Body of pancreas (tissue), 4 donors: Measurements from ENCODE around the gene PIK3R5. TPM values are rescaled to one million over a fixed set of nuclear protein-coding genes. Genes with fewer than 3 reads are reported as not detected.

ENCODE experiments used
- ATAC-seq: fragments of 150-250 bp; one replicate; pipeline ENCODE4 v1.9.1; 2016
- DNase-seq, 4 donors: peaks; one replicate each; pipeline ENCODE4 v3.0.0-alpha.2; 2019
- H3K27ac ChIP-seq, 4 donors: fragments of 200-600 bp; sonication (generic); 1 replicate in 3 of 4; 2 replicates in 1 of 4; pipeline versions ENCODE4 v1.5.1 to v1.6.1; 2016 to 2019; ENCODE audit warnings: mild to moderate bottlenecking in 1 of 4, mixed read lengths in 1 of 4, moderate library complexity in 1 of 4
- H3K27me3 ChIP-seq, 2 donors: fragments of 200-600 bp; sonication (generic); one replicate each; pipeline ENCODE4 v1.6.0; 2016; ENCODE audit warnings: mild to moderate bottlenecking in 1 of 2
- H3K36me3 ChIP-seq, 2 donors: fragments of 200-600 bp; sonication (generic); replicated peaks in 1 of 2; 2 replicates each; pipeline ENCODE4 v1.5.1; 2016; ENCODE audit warnings: low read depth in 2 of 2; ENCODE audit not compliant: insufficient read depth in 1 of 2
- H3K4me1 ChIP-seq: fragments of 200-600 bp; sonication (generic); one replicate; pipeline ENCODE4 v1.6.0; 2016
- H3K4me3 ChIP-seq, 2 donors: fragments of 200-600 bp; sonication (generic); 1 replicate in 1 of 2; 2 replicates in 1 of 2; pipeline ENCODE4 v1.5.1; 2016 to 2019
- H3K9me3 ChIP-seq, 3 donors: fragments of 200-600 bp; sonication (generic); 1 replicate in 2 of 3; 2 replicates in 1 of 3; pipeline ENCODE4 v1.5.1; 2016
- POLR2A ChIP-seq, 3 donors: fragments of 450-650 bp; IDR thresholded peaks; one replicate each; pipeline ENCODE4 v1.6.1; 2016; ENCODE audit warnings: antibody characterized with exemption in 3 of 3, mild to moderate bottlenecking in 2 of 3
- WGBS, 2 donors: methylation state at CpG; one replicate each; pipeline ENCODE4 v1.1.5; 2017; 5-methylcytosine and 5-hydroxymethylcytosine counted together
- intact Hi-C: fragments of 100-400 bp; cut with DNase I; formaldehyde crosslinking; loops from one replicate; pipeline ENCODE4 v1.15.1; 2023
- total RNA-seq, 2 donors: library from RNA; depleted of rRNA; stranded (reverse); fragments of >200 nt; gene quantifications; one replicate each; pipeline ENCODE4 v1.1.0, GENCODE V29; 2016
- TF ChIP-seq, protein P1 (sequence below), 7 experiments: fragments of 450-650 bp in 4 of 7; fragments of 200-600 bp in 3 of 7; sonication (generic) in 3 of 7; IDR thresholded peaks; one replicate each; pipeline ENCODE4 v1.5.1; 2016 to 2019; ENCODE audit warnings: antibody characterized with exemption in 7 of 7

Gene PIK3R5
- total RNA-seq, 2 donors from 2014 or later: 4.6 to 4.7 TPM

DNA sequence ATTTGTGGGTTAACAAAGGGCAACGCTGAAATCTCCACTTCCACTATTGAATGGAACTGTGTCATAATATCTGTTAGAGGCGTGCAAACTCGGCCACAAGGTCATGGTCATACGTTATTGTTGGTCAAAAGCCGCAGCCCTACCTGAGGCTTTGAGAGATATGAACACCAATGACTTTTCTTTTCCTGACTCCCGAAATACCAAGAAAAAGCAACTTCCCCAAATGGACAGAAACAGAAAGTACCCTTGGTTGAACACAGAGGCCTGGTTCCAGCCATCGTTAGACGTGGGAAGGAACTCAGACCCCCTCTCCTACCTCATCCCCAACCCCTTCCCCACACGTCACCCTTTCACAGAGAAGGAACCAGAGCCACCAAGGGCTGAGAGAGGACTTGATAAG lies 1.4 kb upstream of the PIK3R5 start:
- WGBS, 2 donors: 60 to 73% methylated on average over 9 of the region's 9 CpGs
- Histone ChIP-seq H3K4me1 (peaks cover 9% of the 10 kb centered on the region), H3K27ac (peak overlapping the region in 1 of 4 donors; percentile 83), H3K4me3 (no peak overlapping the region), H3K9me3 (no peaks in the 10 kb centered on the region), H3K27me3 (peaks cover 0 to 10% of the 10 kb centered on the region in 2 donors), H3K36me3 (no peaks in the 10 kb centered on the region)
- peak in 1 of 4 donors; percentile 49 for DNase-seq
- TF ChIP-seq, protein P1, sequence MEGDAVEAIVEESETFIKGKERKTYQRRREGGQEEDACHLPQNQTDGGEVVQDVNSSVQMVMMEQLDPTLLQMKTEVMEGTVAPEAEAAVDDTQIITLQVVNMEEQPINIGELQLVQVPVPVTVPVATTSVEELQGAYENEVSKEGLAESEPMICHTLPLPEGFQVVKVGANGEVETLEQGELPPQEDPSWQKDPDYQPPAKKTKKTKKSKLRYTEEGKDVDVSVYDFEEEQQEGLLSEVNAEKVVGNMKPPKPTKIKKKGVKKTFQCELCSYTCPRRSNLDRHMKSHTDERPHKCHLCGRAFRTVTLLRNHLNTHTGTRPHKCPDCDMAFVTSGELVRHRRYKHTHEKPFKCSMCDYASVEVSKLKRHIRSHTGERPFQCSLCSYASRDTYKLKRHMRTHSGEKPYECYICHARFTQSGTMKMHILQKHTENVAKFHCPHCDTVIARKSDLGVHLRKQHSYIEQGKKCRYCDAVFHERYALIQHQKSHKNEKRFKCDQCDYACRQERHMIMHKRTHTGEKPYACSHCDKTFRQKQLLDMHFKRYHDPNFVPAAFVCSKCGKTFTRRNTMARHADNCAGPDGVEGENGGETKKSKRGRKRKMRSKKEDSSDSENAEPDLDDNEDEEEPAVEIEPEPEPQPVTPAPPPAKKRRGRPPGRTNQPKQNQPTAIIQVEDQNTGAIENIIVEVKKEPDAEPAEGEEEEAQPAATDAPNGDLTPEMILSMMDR (IDR thresholded peaks at IDR 0.05): no peak
- no peak for TF ChIP-seq POLR2A (IDR thresholded peaks at IDR 0.05)
- no peak for ATAC-seq
- intact Hi-C loops: no loop called here

DNA sequence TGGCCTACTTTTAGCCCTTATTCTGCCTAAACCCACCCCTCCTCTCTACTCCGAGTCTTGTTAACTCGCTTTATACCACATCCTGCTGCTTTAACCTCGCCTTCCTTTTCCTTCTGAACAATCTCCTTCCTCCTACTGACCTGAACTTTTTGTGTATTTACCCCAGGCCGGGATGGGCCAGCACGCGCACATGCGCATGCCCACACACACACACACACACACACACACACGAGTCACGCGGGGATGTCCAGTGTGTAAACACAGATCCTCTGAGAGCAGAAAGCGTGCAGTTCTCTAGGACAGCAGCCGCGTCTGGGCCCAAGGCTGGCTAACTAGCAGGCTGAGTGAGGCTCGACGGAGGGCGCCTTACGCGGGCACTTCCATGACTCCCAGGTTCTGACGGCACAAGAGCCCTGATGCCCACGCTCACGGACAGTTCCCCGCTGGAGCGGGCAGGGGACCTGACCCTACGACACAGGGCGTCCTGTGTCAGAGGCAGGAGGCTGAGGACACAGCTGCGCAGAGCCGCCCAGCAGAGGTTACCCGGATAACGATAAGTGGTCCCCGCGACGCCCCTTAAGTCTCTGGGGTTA lies 610 bp downstream of the PIK3R5 start:
- intact Hi-C loops: no loop called here
- Histone ChIP-seq H3K36me3 (no peaks in the 10 kb centered on the region), H3K4me3 (peak overlapping the region in 1 of 2 donors; percentile 33), H3K27ac (peak overlapping the region in 1 of 4 donors; percentile 83), H3K27me3 (peaks cover 0 to 10% of the 10 kb centered on the region in 2 donors), H3K4me1 (peaks cover 9% of the 10 kb centered on the region), H3K9me3 (no peaks in the 10 kb centered on the region)
- WGBS, 2 donors: 24 to 44% methylated on average over 10 to 31 of the region's 32 CpGs
- DNase-seq (peak in 2 of 4 donors; percentile 9 to 36), ATAC-seq (peak; percentile 26)
- TF ChIP-seq, protein P1 (IDR thresholded peaks at IDR 0.05): no peak
- peak in 1 of 3 donors; percentile 25 for TF ChIP-seq POLR2A (IDR thresholded peaks at IDR 0.05)

DNA sequence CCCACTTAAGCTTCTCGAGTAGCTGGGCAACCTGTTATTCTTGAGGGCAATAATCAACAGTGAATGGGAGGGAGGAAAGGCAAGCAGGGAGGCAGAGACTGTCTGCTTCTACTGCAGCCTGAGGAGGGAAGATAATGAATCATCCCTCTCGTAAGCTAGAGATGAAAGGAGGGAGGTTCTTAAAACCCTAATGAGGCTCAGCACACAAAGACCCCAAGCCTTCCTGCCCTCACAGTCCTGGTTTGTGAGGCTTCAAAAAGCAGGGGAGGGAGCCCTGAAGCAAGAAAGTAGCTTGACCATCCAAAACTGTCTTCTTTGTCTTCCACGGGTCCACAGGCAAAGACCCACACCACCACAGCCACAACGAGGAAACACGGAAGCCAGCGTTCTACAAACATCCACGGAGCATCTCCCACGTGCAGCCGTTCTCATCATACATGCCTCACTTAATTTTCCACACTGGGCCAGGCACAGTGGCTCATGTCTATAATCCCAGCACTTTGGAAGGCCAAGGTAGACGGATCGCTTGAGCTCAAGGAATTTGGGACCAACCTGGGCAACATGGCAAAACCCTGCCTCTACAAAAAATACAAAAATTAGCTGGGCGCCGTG lies 1.8 kb downstream of the PIK3R5 start:
- Histone ChIP-seq H3K27me3 (peaks cover 0 to 10% of the 10 kb centered on the region in 2 donors), H3K4me1 (peaks cover 9% of the 10 kb centered on the region), H3K9me3 (no peaks in the 10 kb centered on the region), H3K4me3 (no peak overlapping the region), H3K27ac (no peak overlapping the region), H3K36me3 (no peaks in the 10 kb centered on the region)
- DNase-seq (no peak), ATAC-seq (no peak)
- no peak for TF ChIP-seq POLR2A (IDR thresholded peaks at IDR 0.05)
- TF ChIP-seq, protein P1 (IDR thresholded peaks at IDR 0.05): no peak
- intact Hi-C loops: no loop called here
- 66 to 79% methylated on average over 13 of the region's 13 CpGs for WGBS, 2 donors

DNA sequence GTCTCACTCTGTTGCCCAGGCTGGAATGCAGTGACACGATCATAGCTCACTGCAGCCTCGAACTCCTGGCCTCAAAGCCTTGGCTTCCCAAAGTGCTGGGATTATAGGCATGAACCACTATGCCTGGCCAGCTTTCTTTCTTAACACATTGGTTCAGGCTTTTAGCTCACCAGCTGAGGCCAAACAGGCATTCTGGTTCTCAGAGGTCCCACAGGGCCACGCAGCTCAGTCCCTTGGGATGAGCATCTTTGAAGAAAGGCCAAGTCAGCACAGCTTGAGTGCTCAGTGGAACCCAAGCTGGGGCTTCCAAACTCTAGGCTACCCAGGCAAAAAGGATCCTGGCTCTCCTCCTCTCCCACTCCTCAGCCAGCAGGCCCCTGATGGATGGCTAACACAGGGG lies 2.5 kb downstream of the PIK3R5 start:
- peaks cover 0 to 10% of the 10 kb centered on the region in 2 donors for H3K27me3 ChIP-seq
- no peak for TF ChIP-seq POLR2A (IDR thresholded peaks at IDR 0.05)
- TF ChIP-seq, protein P1 (IDR thresholded peaks at IDR 0.05): no peak
- H3K4me3 ChIP-seq: no peak overlapping the region
- peaks cover 9% of the 10 kb centered on the region for H3K4me1 ChIP-seq
- no peak overlapping the region for H3K27ac ChIP-seq
- DNase-seq: no peak
- intact Hi-C loops: no loop called here
- no peaks in the 10 kb centered on the region for H3K36me3 ChIP-seq
- no peak for ATAC-seq
- 84 to 90% methylated on average over 3 of the region's 3 CpGs for WGBS, 2 donors
- H3K9me3 ChIP-seq: no peaks in the 10 kb centered on the region
